ENCODE results near the gene CCNY. TPM values are rescaled to one million over a fixed set of nuclear protein-coding genes. Genes with fewer than 3 reads are reported as not detected.

The CCNY gene
- total RNA-seq, 1 experiment from 2014 or later = 40.1 TPM

DNA sequence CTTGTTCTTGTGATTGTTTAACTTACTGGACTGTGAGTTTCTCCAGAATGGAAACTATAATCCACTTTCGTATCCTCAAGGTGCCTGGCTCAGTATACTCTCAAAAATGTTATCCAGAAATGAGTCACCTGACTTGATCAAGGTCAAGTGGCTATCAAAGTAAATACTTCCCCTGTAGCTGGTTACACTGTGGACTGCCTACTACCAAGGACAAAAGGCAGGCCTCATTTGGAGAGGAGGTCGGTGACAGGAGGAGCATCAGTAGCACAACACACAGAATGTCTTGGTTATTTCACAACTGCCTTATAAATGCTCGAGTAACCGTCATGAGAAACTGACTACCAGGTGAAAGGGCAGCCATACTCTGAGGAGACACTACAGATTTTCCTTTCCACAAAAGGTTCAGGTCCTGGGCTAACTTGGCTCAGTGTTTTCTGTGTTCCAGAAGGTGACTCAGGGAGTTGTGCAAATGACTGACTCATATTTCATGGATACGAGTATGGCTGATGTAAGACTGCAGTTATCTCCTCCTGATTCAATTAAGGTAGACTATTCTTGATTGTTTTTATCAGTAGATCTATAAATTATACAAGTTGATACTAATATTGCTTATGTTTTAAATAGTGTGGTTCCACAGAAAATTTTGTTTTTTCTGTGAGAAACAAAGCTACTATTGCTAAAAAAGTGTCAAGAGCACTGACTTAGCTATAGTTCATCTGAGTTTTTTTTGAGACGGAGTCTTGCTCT lies 4.2 kb upstream of the CCNY start:
- DNase-seq (ENCODE audit: low read depth) = peak; percentile 78

- DNase-seq (ENCODE audit: low read depth) = no peak
Observed at GRCh38 chr10:35334297-35334696, 2.0 kb upstream of the CCNY start.

- peak; percentile 21 for DNase-seq (ENCODE audit: low read depth)
Observed at GRCh38 chr10:35335133-35336083, 901 bp upstream of the CCNY start.

- DNase-seq (ENCODE audit: low read depth) = peak; percentile 33
Observed at GRCh38 chr10:35336921-35337823, 863 bp downstream of the CCNY start.

GRCh38 chr10:35339942-35340341 lies 3.6 kb downstream of the CCNY start:
- no peak for DNase-seq (ENCODE audit: low read depth)

DNA sequence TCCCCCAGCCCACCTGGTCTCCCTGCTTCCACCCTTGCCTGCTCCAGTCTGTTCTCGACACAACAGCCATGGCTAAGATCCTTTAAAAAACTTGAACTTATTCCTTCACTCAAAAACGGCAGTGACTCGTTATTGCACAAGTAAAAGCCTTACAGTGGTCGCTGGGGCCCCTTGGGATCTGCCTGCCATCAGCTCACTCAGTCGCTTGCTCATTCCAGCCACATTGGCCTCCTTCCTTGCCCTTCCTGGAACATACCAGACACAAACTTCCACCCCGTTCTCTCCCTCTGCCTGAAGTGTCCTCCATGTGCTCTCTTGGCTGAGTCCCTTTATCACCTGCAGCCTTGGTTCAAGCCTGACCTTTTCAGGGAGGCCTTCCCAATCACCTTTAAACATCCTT lies 4.7 kb downstream of the CCNY start:
- DNase-seq (ENCODE audit: low read depth) = no peak

DNA sequence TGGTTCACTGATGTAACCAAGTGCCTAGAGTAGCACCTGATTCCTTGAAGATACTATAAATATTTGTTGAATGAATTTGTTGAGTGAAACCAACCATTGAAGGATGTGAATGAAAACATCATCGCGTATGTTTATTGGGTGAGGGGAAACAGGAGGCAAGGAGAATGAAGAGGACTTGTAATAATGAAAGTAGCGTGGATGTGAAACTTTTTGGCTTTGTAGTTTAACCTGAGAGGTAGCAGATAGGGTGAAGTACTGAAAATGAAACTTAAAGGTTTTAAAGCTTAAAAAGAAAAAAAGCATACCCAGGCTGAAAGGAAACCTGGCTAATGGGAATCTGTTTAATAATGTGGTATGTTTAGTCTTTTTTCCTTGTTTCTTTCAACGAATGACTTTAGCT lies 5.2 kb downstream of the CCNY start:
- DNase-seq (ENCODE audit: low read depth) = no peak

DNA sequence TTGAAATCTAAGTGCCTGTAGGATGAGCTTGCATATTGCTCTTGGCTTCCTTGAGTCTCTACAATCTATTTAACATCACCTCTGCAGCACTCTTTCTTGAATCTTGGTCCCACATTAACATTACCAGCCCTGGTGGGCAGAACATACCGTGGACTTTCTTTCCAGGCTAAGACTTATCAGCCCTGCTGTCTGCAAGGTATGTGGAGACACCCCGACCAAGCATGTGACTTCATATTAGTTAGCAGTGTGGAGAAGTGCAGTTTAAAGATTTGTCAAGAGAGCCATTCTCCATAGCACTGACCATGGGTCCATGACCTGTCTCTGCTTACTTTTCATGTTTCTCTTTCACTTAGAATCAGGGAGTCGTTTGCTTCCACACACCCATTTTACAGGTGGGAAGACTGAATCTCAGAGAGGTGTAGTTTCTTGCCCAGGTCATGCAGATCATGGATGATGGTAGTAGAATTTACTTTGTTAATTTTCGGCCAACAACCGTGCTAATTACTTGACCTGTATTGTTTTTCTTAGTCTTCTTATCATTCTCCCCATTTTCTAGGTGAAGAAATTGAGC lies 6.0 kb downstream of the CCNY start:
- DNase-seq (ENCODE audit: low read depth) = no peak

- no peak for DNase-seq (ENCODE audit: low read depth)
Observed at GRCh38 chr10:35343739-35344138, 7.4 kb downstream of the CCNY start.

DNA sequence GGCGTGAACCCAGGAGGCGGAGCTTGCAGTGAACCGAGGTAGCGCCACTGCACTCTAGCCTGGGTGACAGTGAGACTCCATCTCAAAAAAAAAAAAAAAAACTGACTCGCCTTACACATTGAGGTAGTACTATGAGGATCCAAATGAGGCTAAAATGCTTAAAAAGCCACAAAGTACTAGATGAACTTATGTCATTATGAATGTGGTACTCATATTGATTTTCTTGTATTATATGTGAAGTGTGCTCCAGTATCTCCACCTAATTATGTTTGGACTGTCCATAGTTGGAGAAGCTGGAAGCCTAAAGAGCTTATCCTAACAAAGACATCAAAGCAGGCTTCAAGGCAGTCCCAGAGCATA lies 9.1 kb downstream of the CCNY start:
- DNase-seq (ENCODE audit: low read depth) = no peak

DNA sequence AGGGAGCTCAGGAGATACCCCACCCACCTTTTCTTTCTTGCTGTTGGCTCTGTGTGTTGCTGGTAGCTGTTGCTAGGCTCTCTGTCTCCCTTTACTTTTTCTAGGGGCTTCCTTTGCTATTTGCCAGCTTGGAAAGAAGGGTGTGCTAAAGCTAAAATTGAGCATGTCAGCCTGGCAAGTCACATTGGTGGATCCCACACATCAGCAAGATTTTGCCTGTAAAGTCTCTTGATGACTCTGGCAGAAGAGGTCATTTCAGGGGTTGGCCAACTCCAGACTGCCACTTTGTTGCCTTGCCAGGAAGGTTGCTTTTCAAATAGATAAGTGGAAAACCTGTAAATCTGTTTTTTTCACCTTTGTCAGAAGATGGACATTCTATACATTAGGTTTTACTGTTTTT lies 9.9 kb downstream of the CCNY start:
- DNase-seq (ENCODE audit: low read depth) = no peak

GRCh38 chr10:35347121-35347562 lies 10.8 kb downstream of the CCNY start:
- DNase-seq (ENCODE audit: low read depth) = no peak

DNA sequence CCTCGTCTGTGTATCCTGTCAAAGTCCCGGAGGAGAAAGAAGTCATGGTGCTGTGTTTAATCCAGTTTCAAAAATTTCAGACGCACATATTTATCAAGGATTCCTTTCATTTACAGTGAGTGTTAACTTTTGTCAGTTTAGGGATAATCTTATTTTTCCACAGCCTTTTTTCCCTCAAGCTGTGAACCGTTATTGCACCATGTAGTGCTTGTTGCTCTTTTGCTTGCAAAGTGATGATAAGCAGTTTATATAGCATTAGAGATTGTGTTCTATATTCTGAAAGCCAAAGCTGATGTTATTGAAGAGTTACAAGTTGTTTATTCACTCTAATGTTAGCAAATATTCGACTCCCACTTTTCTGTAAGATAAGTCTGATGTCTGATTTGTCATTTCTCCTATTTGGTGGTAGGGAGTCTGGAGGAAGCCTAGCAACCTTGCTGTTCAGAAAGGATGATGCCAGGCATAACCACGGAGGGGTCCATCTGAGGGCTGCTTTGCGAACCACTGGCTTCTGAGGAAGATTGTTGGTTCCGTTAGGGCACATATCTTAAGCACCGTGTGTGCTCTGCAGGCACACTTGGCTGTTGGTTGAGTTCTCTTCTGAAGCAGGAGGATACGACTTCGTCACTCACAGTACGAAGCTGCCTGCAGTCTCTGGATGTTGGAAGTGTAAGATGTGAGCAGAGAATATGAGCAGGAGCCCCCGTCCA lies 11.7 kb downstream of the CCNY start:
- DNase-seq (ENCODE audit: low read depth) = no peak

DNA sequence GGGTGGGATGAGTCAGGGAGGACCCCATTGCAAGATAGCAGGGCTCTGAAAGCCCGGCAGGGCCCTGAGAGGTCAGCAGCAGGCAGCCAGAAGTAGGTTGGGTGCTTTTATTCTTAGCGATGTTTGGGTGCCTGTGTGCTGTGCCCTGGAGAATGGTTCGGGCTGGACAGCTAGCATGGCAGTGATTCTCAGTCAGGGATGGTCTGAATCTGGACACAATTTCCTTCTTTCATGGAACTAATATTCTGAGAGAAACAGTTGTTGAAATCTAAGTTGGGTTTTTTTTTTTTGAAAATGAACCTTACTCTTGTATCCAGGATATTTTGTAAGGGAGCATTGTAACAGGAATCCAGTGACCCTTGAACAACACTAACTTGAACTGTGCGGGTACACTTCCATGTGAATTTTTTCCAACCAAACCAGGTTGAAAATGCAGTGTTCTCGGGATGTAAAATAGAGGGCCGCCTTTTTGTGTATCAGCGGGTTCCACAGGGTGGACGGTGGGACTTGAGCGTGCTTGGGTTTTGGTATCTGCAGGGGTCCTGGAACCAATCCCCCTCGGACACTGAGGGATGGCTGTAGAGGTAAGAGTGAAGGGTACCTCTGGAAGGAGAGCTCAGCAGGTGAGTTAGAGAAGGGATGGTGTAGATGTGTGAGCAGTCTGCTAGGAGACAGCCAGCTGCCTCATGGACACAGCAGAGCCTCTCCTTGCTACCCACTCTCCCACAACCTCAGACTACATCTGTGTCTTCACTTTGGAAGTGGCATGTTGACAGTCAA lies 12.5 kb downstream of the CCNY start:
- no peak for DNase-seq (ENCODE audit: low read depth)

- DNase-seq (ENCODE audit: low read depth) = no peak
Observed at GRCh38 chr10:35349389-35349915, 13.1 kb downstream of the CCNY start.

GRCh38 chr10:35351021-35351420 lies 14.7 kb downstream of the CCNY start:
- DNase-seq (ENCODE audit: low read depth) = no peak

- no peak for DNase-seq (ENCODE audit: low read depth)
Observed at GRCh38 chr10:35352097-35352496, 15.8 kb downstream of the CCNY start.

DNA sequence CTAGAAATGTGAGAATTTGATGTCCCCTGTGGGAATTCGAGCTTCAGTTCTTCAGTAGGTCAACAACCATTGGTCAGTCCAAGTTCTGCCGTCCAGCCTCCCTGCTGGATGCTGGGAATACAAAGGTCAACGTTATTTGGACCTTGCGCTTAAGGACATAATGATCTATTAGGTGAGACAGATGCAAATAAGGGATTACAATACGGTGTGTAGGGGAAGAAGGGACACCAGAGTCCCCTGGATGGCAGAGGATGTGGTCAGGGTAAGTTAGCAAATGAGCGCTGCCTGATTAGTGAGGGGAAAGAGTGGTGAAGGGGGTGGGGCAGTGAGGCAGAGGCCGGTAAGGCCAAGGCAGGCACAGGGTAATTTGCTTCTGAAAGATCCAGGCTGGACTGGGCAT lies 16.2 kb downstream of the CCNY start:
- DNase-seq (ENCODE audit: low read depth) = no peak

DNA sequence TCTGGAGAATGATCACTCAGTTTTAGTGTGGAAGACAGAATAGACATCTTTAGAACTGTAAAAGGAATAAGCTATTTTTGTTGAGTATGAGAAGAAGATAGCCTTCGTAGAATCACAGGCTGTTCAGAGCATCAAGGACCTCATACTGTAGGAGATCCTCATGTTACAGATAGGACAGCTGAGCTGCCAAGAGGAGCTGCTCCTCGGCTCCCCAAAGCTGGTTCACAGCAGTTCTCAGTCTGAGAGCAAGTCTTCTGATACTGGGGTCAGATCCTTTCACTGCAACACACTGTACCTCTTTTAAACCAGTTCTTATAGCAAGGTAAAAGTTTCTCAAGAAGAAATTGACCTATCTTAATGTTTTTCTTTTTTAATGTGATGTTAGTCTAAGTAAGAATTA lies 17.1 kb downstream of the CCNY start:
- no peak for DNase-seq (ENCODE audit: low read depth)

- no peak for DNase-seq (ENCODE audit: low read depth)
Observed at GRCh38 chr10:35353805-35354204, 17.5 kb downstream of the CCNY start.
